H1 (cell line): ENCODE results near the gene KLHDC8A. TPM values are rescaled to one million over a fixed set of nuclear protein-coding genes. Genes with fewer than 3 reads are reported as not detected.

ENCODE experiments used
- CTCF ChIA-PET: fragments of 300-600 bp; sonication (Branson Sonifier 250); formaldehyde crosslinking; loops from one replicate; lab custom pipeline; 2021; ENCODE audit not compliant: partially characterized antibody; lab: Charles Lee
- POLR2A ChIA-PET: fragments of 300-600 bp; sonication (Branson Sonifier 250); formaldehyde crosslinking; loops from one replicate; lab custom pipeline; 2021; ENCODE audit warnings: inconsistent platforms; ENCODE audit not compliant: partially characterized antibody; lab: Charles Lee
- DNase-seq, 2 experiments: peaks; one replicate each; pipeline versions ENCODE4 v3.0.0 to v3.0.0-alpha.2; 2010 to 2022; ENCODE audit warnings: low spot score in 2 of 2, low read depth in 1 of 2, mixed read lengths in 1 of 2
- FAIRE-seq: peaks from 2 replicates; lab custom pipeline; 2011; peaks lifted over from hg19 to GRCh38; lab: Jason Lieb, UNC
- H2AFZ ChIP-seq: 2 replicates; pipeline ENCODE4 v1.8.1; 2012; ENCODE audit warnings: low read length, inconsistent platforms
- H2AK5ac ChIP-seq: 2 replicates; pipeline ENCODE4 v1.6.1; 2013; ENCODE audit warnings: low read depth, low read length
- H2BK120ac ChIP-seq: replicated peaks from 2 replicates; pipeline ENCODE3; 2013; ENCODE audit warnings: low read depth, low read length, inconsistent platforms
- H2BK12ac ChIP-seq: 2 replicates; pipeline ENCODE4 v1.6.1; 2013; ENCODE audit warnings: low read depth, low read length
- H2BK15ac ChIP-seq: 2 replicates; pipeline ENCODE4 v1.6.1; 2013; ENCODE audit warnings: low read length
- H2BK20ac ChIP-seq: 2 replicates; pipeline ENCODE4 v1.6.1; 2013; ENCODE audit warnings: low read length
- H2BK5ac ChIP-seq: 2 replicates; pipeline ENCODE4 v1.6.1; 2013; ENCODE audit warnings: low read depth, low read length
- H3K14ac ChIP-seq: 2 replicates; pipeline ENCODE4 v1.6.1; 2013; ENCODE audit warnings: inconsistent platforms; ENCODE audit not compliant: insufficient read length
- H3K18ac ChIP-seq: 2 replicates; pipeline ENCODE4 v1.6.1; 2013; ENCODE audit warnings: low read length; ENCODE audit errors: extremely low read depth
- H3K23ac ChIP-seq: 2 replicates; pipeline ENCODE4 v1.6.1; 2013; ENCODE audit warnings: inconsistent platforms; ENCODE audit not compliant: insufficient read length
- H3K23me2 ChIP-seq: 2 replicates; pipeline ENCODE4 v1.6.1; 2013; ENCODE audit warnings: low read depth, low read length
- H3K27ac ChIP-seq: 2 replicates; pipeline ENCODE4 v1.6.1; 2011; ENCODE audit warnings: low read depth, low read length, inconsistent platforms
- H3K27me3 ChIP-seq, 4 experiments: replicated peaks in 1 of 4; 1 replicate in 1 of 4; 2 replicates in 3 of 4; pipeline versions ENCODE4 v1.6.1 to v1.8.1; 2011 to 2013; ENCODE audit warnings: low read length in 3 of 4, mild to moderate bottlenecking in 3 of 4, inconsistent platforms in 2 of 4, mixed read lengths in 2 of 4, moderate library complexity in 1 of 4; ENCODE audit not compliant: control insufficient read depth in 3 of 4, insufficient read depth in 3 of 4; ENCODE audit errors: extremely low read depth in 1 of 4
- H3K36me3 ChIP-seq, 4 experiments: 2 replicates each; pipeline versions ENCODE4 v1.6.1 to v1.8.1; 2011 to 2013; ENCODE audit warnings: mild to moderate bottlenecking in 4 of 4, low read length in 3 of 4, moderate library complexity in 2 of 4, control low read depth in 1 of 4, inconsistent platforms in 1 of 4; ENCODE audit not compliant: insufficient read depth in 4 of 4, control insufficient read depth in 2 of 4
- H3K4ac ChIP-seq: replicated peaks from 2 replicates; pipeline ENCODE3; 2013; ENCODE audit warnings: low read length, low read depth, mixed read lengths, inconsistent platforms; ENCODE audit not compliant: insufficient read length
- H3K4me1 ChIP-seq, 4 experiments: replicated peaks in 1 of 4; 1 replicate in 1 of 4; 2 replicates in 3 of 4; pipeline versions ENCODE4 v1.6.1 to v1.8.1; 2011 to 2013; ENCODE audit warnings: low read length in 3 of 4, inconsistent platforms in 2 of 4, mixed read lengths in 1 of 4; ENCODE audit not compliant: insufficient read depth in 4 of 4, control insufficient read depth in 3 of 4
- H3K4me2 ChIP-seq, 2 experiments: 2 replicates each; pipeline versions ENCODE4 v1.6.1 to v1.8.1; 2011 to 2013; ENCODE audit warnings: low read depth in 2 of 2, low read length in 2 of 2, control low read depth in 1 of 2, inconsistent platforms in 1 of 2, mild to moderate bottlenecking in 1 of 2; ENCODE audit not compliant: insufficient read depth in 1 of 2
- H3K4me3 ChIP-seq, 4 experiments: fragments of 200-600, 300-600 bp in 1 of 4; sonication (generic), shearing (Covaris generic), sonication (Bioruptor Twin) in 1 of 4; 2 replicates each; pipeline versions ENCODE4 v1.5.1 to v1.8.1; 2011 to 2016; ENCODE audit warnings: low read length in 4 of 4, low read depth in 3 of 4, control low read depth in 2 of 4, inconsistent platforms in 2 of 4, mild to moderate bottlenecking in 2 of 4, mixed read lengths in 1 of 4, moderate library complexity in 1 of 4; ENCODE audit not compliant: insufficient read depth in 2 of 4; ENCODE audit errors: extremely low read depth in 1 of 4
- H3K56ac ChIP-seq: replicated peaks from 2 replicates; pipeline ENCODE3; 2013; ENCODE audit warnings: low read depth, mild to moderate bottlenecking, mixed read lengths, low read length, inconsistent platforms; ENCODE audit not compliant: insufficient read length
- H3K79me1 ChIP-seq: 2 replicates; pipeline ENCODE4 v1.6.1; 2013; ENCODE audit warnings: low read depth, low read length, control low read depth
- H3K79me2 ChIP-seq, 2 experiments: 2 replicates each; pipeline versions ENCODE4 v1.6.1 to v1.8.1; 2012 to 2013; ENCODE audit warnings: low read length in 2 of 2, mild to moderate bottlenecking in 2 of 2, inconsistent platforms in 1 of 2; ENCODE audit not compliant: insufficient read depth in 2 of 2, control insufficient read depth in 1 of 2
- H3K9ac ChIP-seq, 4 experiments: replicated peaks in 1 of 4; 1 replicate in 1 of 4; 2 replicates in 3 of 4; pipeline versions ENCODE4 v1.6.1 to v1.8.1; 2011 to 2013; ENCODE audit warnings: low read depth in 3 of 4, low read length in 3 of 4, control low read depth in 2 of 4, mild to moderate bottlenecking in 2 of 4, moderate library complexity in 2 of 4, inconsistent platforms in 1 of 4; ENCODE audit errors: extremely low read depth in 1 of 4
- H3K9me3 ChIP-seq, 2 experiments: 2 replicates each; pipeline versions ENCODE4 v1.6.1 to v1.8.1; 2012 to 2013; ENCODE audit warnings: mild to moderate bottlenecking in 2 of 2, moderate library complexity in 2 of 2, control low read depth in 1 of 2, inconsistent platforms in 1 of 2, low read depth in 1 of 2, low read length in 1 of 2, mixed read lengths in 1 of 2; ENCODE audit not compliant: insufficient read depth in 2 of 2
- H4K20me1 ChIP-seq, 2 experiments: replicated peaks in 1 of 2; 2 replicates each; pipeline versions ENCODE3 to v1.8.1; 2011 to 2013; ENCODE audit warnings: inconsistent platforms in 2 of 2, low read length in 2 of 2, mild to moderate bottlenecking in 1 of 2; ENCODE audit not compliant: insufficient read depth in 2 of 2, control insufficient read depth in 1 of 2
- H4K5ac ChIP-seq: 2 replicates; pipeline ENCODE4 v1.6.1; 2013; ENCODE audit warnings: low read length, low read depth, mixed read lengths, inconsistent platforms; ENCODE audit not compliant: insufficient read length
- H4K8ac ChIP-seq: 2 replicates; pipeline ENCODE4 v1.8.0; 2013; ENCODE audit warnings: mild to moderate bottlenecking, moderate library complexity, low read length, inconsistent platforms; ENCODE audit not compliant: insufficient read depth; ENCODE audit errors: extremely low read depth
- H4K91ac ChIP-seq: replicated peaks from 2 replicates; pipeline ENCODE3; 2013; ENCODE audit warnings: low read length, mixed read lengths, inconsistent platforms; ENCODE audit not compliant: insufficient read length
- CBX8 ChIP-seq: fragments of 300-800, 300-1000 bp; sonication (generic); IDR thresholded peaks from 2 replicates; pipeline ENCODE4 v1.7.1; 2016; ENCODE audit warnings: low read depth, low read length, borderline replicate concordance
- EZH2 ChIP-seq: fragments of 200-600 bp; sonication (generic); IDR thresholded peaks from 2 replicates; pipeline ENCODE4 v1.7.1; 2012; ENCODE audit warnings: low read depth, mild to moderate bottlenecking, moderate library complexity, low read length, inconsistent platforms; ENCODE audit not compliant: severe bottlenecking
- FOSL1 ChIP-seq: IDR thresholded peaks from 2 replicates; pipeline ENCODE4 v1.6.1; 2011; ENCODE audit warnings: mild to moderate bottlenecking, low read depth, low read length, moderate library complexity; ENCODE audit not compliant: insufficient read depth
- JUND ChIP-seq: IDR thresholded peaks from 2 replicates; pipeline ENCODE4 v1.6.1; 2011; ENCODE audit warnings: mild to moderate bottlenecking, improper control_type of control experiment, low read length
- KDM4A ChIP-seq: IDR thresholded peaks from one replicate; pipeline ENCODE4 v1.7.1; 2012; ENCODE audit warnings: low read depth, mild to moderate bottlenecking, moderate library complexity, low read length, inconsistent platforms; ENCODE audit not compliant: severe bottlenecking
- MAFK ChIP-seq: IDR thresholded peaks from 2 replicates; pipeline ENCODE4 v1.6.1; 2012; ENCODE audit warnings: low read depth, mild to moderate bottlenecking, improper control_type of control experiment, low read length
- MAX ChIP-seq: IDR thresholded peaks from 2 replicates; pipeline ENCODE4 v1.6.1; 2012; ENCODE audit warnings: inconsistent platforms
- SIN3A ChIP-seq, 2 experiments: IDR thresholded peaks in 1 of 2; conservative IDR thresholded peaks in 1 of 2; 2 replicates each; pipeline ENCODE4 v1.6.1; 2011 to 2012; ENCODE audit warnings: low read length in 2 of 2, improper control_type of control experiment in 1 of 2, low read depth in 1 of 2, mild to moderate bottlenecking in 1 of 2
- SIX5 ChIP-seq: IDR thresholded peaks from 2 replicates; pipeline ENCODE4 v1.6.1; 2011; ENCODE audit warnings: mild to moderate bottlenecking, low read depth, low read length
- SRF ChIP-seq: IDR thresholded peaks from 2 replicates; pipeline ENCODE4 v1.6.1; 2011; ENCODE audit warnings: mild to moderate bottlenecking, low read depth, low read length, moderate library complexity
- WGBS, 2 experiments: shearing (Covaris generic) in 1 of 2; methylation state at CpG; one replicate each; pipeline versions ENCODE4 v1.1.6 to v1.1.7; 2013 to 2015; ENCODE audit warnings: low lambda C conversion rate in 2 of 2, mixed read lengths in 2 of 2, inconsistent platforms in 1 of 2, low coverage in 1 of 2, missing lambda C conversion rate in 1 of 2; ENCODE audit not compliant: insufficient replicate concordance in 2 of 2, insufficient coverage in 1 of 2, insufficient read length in 1 of 2; ENCODE audit errors: extremely low coverage in 1 of 2, missing lambda C conversion rate in 1 of 2; 5-methylcytosine and 5-hydroxymethylcytosine counted together
- polyA plus RNA-seq, 7 experiments: library from polyadenylated mRNA; depleted of rRNA in 3 of 7; stranded (reverse) in 5 of 7; unstranded in 2 of 7; fragments of >200 nt in 5 of 7; fragments of 200-250 nt in 2 of 7; gene quantifications; 1 replicate in 5 of 7; 2 replicates in 1 of 7; 4 replicates in 1 of 7; pipeline versions ENCODE4 v1.2.1 to v1.2.3, GENCODE V29; 2011 to 2013; ENCODE audit warnings: missing spikeins in 2 of 7, mixed read lengths in 2 of 7
- total RNA-seq: library from RNA; stranded (reverse); fragmentation: NEBNext Ultra II Directional; extraction: Animal tissue kit (Norgen Biotek cat#: 25700); gene quantifications from 2 replicates; pipeline ENCODE4 v1.2.1, GENCODE V29; 2021

The KLHDC8A gene
- total and polyA plus RNA-seq, 2 of the 8 experiments (the other 6 are each of a cell fraction or from before 2014, with no cell fraction given): 1.9 to 3.4 TPM

- ChIA-PET POLR2A (interaction anchor here (1.0 to 1.4 kb wide), 7 partner anchors 10 to 79 kb away, joined by 3 to 5 read pairs (median 4); no protein-coding TSS in a partner anchor), CTCF (interaction anchor here (0.6 to 14.6 kb wide), 25 partner anchors 8 to 222 kb away, joined by 3 to 207 read pairs (median 4); partner anchors contain the start of genes KLHDC8A and LEMD1)
- peak overlapping the region; percentile 32 for H3K4ac ChIP-seq
- H3K14ac ChIP-seq: no peak overlapping the region
- H2AFZ ChIP-seq: peak overlapping the region; percentile 92; the same call in 1 of the 2 replicates
- no peaks in the 10 kb centered on the region for H3K23me2 ChIP-seq
- peak overlapping the region; percentile 18; the same call in 1 of the 2 replicates for H2BK5ac ChIP-seq
- peak; percentile 68 for FAIRE-seq
- peaks cover 9 to 25% (median 19%) of the 10 kb centered on the region in 4 experiments; a peak in 5 of 7 replicates for H3K4me1 ChIP-seq
- no peak overlapping the region for H3K23ac ChIP-seq
- 0 out of 2 replicates have a peak overlapping the region, but pooled peaks have one; percentile 0 for H3K27ac ChIP-seq
- no peak overlapping the region for H3K56ac ChIP-seq
- peak overlapping the region in 3 of 4 experiments; percentile 4 to 36 (median 30); a peak in 4 of 8 replicates for H3K4me3 ChIP-seq
- H2BK15ac ChIP-seq: no peak overlapping the region
- no peak overlapping the region for H2BK20ac ChIP-seq
- peak overlapping the region; percentile 42 to 53 for H3K4me2 ChIP-seq
- H3K79me2 ChIP-seq: no peaks in the 10 kb centered on the region
- H3K27me3 ChIP-seq: no peaks in the 10 kb centered on the region
- no peaks in the 10 kb centered on the region for H3K36me3 ChIP-seq
- H4K91ac ChIP-seq: peak overlapping the region; percentile 12
- no peaks in the 10 kb centered on the region for H4K20me1 ChIP-seq
- peak overlapping the region; percentile 55 for H4K5ac ChIP-seq
- 0 out of 2 replicates have a peak overlapping the region, but pooled peaks have one; percentile 55 for H2BK12ac ChIP-seq
- no peak overlapping the region for H2BK120ac ChIP-seq
- H2AK5ac ChIP-seq: no peak overlapping the region
- H3K18ac ChIP-seq: peak overlapping the region; percentile 53
- no peaks in the 10 kb centered on the region for H3K9me3 ChIP-seq
- no peaks in the 10 kb centered on the region for H3K79me1 ChIP-seq
- TF ChIP-seq SRF: peak; percentile 92
- TF ChIP-seq FOSL1: no peak
- TF ChIP-seq SIN3A (conservative IDR thresholded peaks at IDR 0.05 in 1 of 2, IDR thresholded peaks at IDR 0.05 in 1 of 2; ENCODE audit: low read depth in 1 of 2, low read length in 2 of 2): 0 out of 4 replicates have a peak, but pooled peaks of 1 of the 2 experiments have one; percentile 51
- TF ChIP-seq KDM4A: no peak
- no peak for TF ChIP-seq EZH2
- no peak for TF ChIP-seq MAFK
- 0 out of 2 replicates have a peak, but pooled peaks have one; percentile 6 for TF ChIP-seq JUND
- TF ChIP-seq SIX5: no peak
- TF ChIP-seq CBX8: no peak
- TF ChIP-seq MAX: 0 out of 2 replicates have a peak, but pooled peaks have one; percentile 16
- 22% methylated on average over 6 of the region's 6 CpGs; no CpG with 5 or more reads in 1 of the 2 experiments for WGBS, 2 experiments
- no peak overlapping the region for H4K8ac ChIP-seq
- DNase-seq: no peak
- H3K9ac ChIP-seq: no peak overlapping the region
Measured at GRCh38 chr1:205375835-205376545, 19.3 kb upstream of the KLHDC8A start.
